ENCODE results near the gene THOP1.

- TF ChIP-seq CTCF (IDR thresholded peaks at IDR 0.05) = no peak
- no peak for TF ChIP-seq EP300 (IDR thresholded peaks at IDR 0.05)
Observed at GRCh38 chr19:2834294-2834871, 49.1 kb downstream of the THOP1 start.

Measured in ovary (tissue), 3 donors.